ENCODE results near the gene FYB2. TPM values are rescaled to one million over a fixed set of nuclear protein-coding genes. Genes with fewer than 3 reads are reported as not detected.

FYB2 gene
- total RNA-seq, 1 experiment from 2014 or later = not detected

- Histone ChIP-seq H3K9ac (ENCODE audit: low read length) (no peak overlapping the region), H3K4me2 (ENCODE audit: low read length) (no peak overlapping the region), H3K79me2 (ENCODE audit: insufficient read depth, low read length) (no peaks in the 10 kb centered on the region), H3K4me3 (replicated peaks in 1 of 2; ENCODE audit: low read depth in 1 of 2, low read length in 2 of 2) (no peak overlapping the region), H3K27me3 (ENCODE audit: insufficient read depth, low read length) (peaks cover 7% of the 10 kb centered on the region), H3K36me3 (ENCODE audit: control insufficient read depth in 1 of 2, insufficient read depth in 2 of 2, low read length in 2 of 2) (no peaks in the 10 kb centered on the region), H4K20me1 (ENCODE audit: insufficient read depth) (no peaks in the 10 kb centered on the region), H3K4me1 (ENCODE audit: control insufficient read depth in 1 of 2, insufficient read depth in 2 of 2, low read length in 2 of 2) (no peaks in the 10 kb centered on the region), H3K27ac (ENCODE audit: low read depth, low read length) (no peak overlapping the region), H3K9me3 (ENCODE audit: control insufficient read depth in 1 of 2, insufficient read depth in 1 of 2, low read depth in 1 of 2, low read length in 2 of 2) (no peaks in the 10 kb centered on the region), H2AFZ (ENCODE audit: low read depth, low read length, poor library complexity, severe bottlenecking) (no peak overlapping the region), H3K9me2 (ENCODE audit: insufficient read depth) (no peaks in the 10 kb centered on the region)
- ChIA-PET RAD21 (ENCODE audit: low non-redundant PET in 1 of 2, low total read pairs in 2 of 2, uncharacterized antibody in 2 of 2, unreplicated experiment in 2 of 2) (no interaction called here), CTCF (no interaction called here), POLR2A (no interaction called here)
- intact Hi-C loops (cut with micrococcal nuclease) = no loop called here
- BruUV-seq (replicated peaks) = no TSS peak
- no peak for TF ChIP-seq FOSL1 (IDR thresholded peaks at IDR 0.05; ENCODE audit: low read depth)
- no peak for TF ChIP-seq ATF3 (IDR thresholded peaks at IDR 0.05)
- TF ChIP-seq JUND (IDR thresholded peaks at IDR 0.05) = no peak
- TF ChIP-seq TCF7L2 (IDR thresholded peaks at IDR 0.05; ENCODE audit: borderline replicate concordance, extremely low read depth, insufficient read depth, insufficient read length) = no peak
- TF ChIP-seq ZNF274 (IDR thresholded peaks at IDR 0.05; ENCODE audit: low read depth, low read length) = no peak
- TF ChIP-seq, protein P1, sequence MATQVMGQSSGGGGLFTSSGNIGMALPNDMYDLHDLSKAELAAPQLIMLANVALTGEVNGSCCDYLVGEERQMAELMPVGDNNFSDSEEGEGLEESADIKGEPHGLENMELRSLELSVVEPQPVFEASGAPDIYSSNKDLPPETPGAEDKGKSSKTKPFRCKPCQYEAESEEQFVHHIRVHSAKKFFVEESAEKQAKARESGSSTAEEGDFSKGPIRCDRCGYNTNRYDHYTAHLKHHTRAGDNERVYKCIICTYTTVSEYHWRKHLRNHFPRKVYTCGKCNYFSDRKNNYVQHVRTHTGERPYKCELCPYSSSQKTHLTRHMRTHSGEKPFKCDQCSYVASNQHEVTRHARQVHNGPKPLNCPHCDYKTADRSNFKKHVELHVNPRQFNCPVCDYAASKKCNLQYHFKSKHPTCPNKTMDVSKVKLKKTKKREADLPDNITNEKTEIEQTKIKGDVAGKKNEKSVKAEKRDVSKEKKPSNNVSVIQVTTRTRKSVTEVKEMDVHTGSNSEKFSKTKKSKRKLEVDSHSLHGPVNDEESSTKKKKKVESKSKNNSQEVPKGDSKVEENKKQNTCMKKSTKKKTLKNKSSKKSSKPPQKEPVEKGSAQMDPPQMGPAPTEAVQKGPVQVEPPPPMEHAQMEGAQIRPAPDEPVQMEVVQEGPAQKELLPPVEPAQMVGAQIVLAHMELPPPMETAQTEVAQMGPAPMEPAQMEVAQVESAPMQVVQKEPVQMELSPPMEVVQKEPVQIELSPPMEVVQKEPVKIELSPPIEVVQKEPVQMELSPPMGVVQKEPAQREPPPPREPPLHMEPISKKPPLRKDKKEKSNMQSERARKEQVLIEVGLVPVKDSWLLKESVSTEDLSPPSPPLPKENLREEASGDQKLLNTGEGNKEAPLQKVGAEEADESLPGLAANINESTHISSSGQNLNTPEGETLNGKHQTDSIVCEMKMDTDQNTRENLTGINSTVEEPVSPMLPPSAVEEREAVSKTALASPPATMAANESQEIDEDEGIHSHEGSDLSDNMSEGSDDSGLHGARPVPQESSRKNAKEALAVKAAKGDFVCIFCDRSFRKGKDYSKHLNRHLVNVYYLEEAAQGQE (IDR thresholded peaks at IDR 0.05; ENCODE audit: low read depth) = no peak
- no peak for TF ChIP-seq ELF1 (IDR thresholded peaks at IDR 0.05; ENCODE audit: borderline replicate concordance, low read depth)
- DNase-seq (ENCODE audit: low read depth, low spot score) (no peak), ATAC-seq (no peak)
Measured at GRCh38 chr1:56780128-56780750, 39.0 kb downstream of the FYB2 start.
